Cardiac fibroblast (primary cell): ENCODE results near the gene ZNF366.

ENCODE experiments used
- DNase-seq, 2 donors: peaks; one replicate each; pipeline versions ENCODE4 v3.0.0 to v3.0.0-alpha.2; 2010; ENCODE audit warnings: low read depth in 2 of 2
- H3K4me3 ChIP-seq, 2 donors: replicated peaks in 1 of 2; 1 replicate in 1 of 2; 2 replicates in 1 of 2; pipeline ENCODE4 v1.5.1; 2011; ENCODE audit warnings: low read depth in 2 of 2, low read length in 2 of 2, mild to moderate bottlenecking in 2 of 2, moderate library complexity in 1 of 2
- CTCF ChIP-seq: IDR thresholded peaks from one replicate; pipeline ENCODE4 v1.5.1; 2011; ENCODE audit warnings: low read depth, mild to moderate bottlenecking, low read length, inconsistent platforms

The ZNF366 gene

GRCh38 chr5:72451741-72452505, 55.3 kb downstream of the ZNF366 start:
- no peak overlapping the region for H3K4me3 ChIP-seq
- peak; percentile 100 for DNase-seq
- TF ChIP-seq CTCF = no peak

- TF ChIP-seq CTCF = no peak
- H3K4me3 ChIP-seq = no peak overlapping the region
- DNase-seq = no peak
Observed at GRCh38 chr5:72448368-72448767, 58.8 kb downstream of the ZNF366 start.

GRCh38 chr5:72447751-72448150, 59.5 kb downstream of the ZNF366 start:
- DNase-seq = no peak
- no peak overlapping the region for H3K4me3 ChIP-seq
- no peak for TF ChIP-seq CTCF

GRCh38 chr5:72445969-72446368, 61.2 kb downstream of the ZNF366 start:
- no peak for TF ChIP-seq CTCF

DNA sequence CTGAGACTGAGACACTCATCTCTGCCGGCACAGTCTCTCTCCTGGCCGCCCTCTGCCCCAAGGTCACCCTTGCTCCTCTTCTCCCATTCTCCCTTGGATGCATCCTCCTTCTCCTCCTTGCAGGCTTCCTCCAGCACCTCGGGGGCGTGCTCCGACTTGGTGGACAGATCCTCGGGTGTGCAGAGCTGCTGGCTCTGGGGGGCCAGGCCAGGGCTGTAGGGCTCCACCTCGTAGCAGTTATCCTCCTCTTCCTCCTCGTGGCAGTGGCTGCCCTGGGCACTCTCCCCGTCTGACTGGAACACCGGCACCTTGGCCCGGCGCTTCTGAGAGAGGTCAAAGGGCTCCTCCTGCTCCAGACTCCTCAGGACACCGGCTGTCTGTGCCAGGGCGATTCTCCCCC, 63.3 kb downstream of the ZNF366 start:
- H3K4me3 ChIP-seq = no peak overlapping the region
- no peak for DNase-seq
- no peak for TF ChIP-seq CTCF

More at GRCh38 chr5:72445969-72446368, 61.2 kb downstream of the ZNF366 start:
- no peak for DNase-seq
- H3K4me3 ChIP-seq = no peak overlapping the region

DNA sequence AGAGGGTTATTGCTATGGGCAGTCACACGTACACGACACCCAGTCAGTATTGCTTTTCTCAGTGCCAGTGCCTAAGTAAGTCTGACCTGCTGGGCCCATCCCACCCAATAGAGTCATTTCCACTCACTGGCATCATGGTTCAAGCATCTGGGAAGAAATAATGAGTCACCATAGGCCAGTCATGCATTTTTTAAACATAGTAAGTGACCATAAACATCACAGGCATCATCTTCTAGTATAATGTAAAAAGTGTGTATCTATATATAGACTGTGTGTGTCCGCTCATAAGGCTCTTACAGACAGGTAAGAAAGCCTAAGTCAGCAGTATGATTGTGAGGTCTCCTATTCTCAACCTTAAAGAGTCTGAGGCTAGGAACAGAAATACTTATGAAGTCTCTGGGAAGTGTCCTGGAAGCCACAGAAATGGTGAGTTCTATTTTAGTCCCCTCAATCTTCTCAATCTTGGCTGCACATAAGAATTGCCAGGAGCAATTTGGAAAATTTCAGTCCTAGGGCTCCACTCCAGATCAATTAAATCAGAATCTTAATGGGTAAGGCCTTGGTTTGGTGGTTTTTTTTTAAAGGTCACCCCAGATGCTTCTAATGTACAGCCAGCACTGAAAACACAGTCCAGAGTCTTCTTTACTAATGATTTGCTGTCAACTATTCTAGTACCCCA, 65.2 kb downstream of the ZNF366 start:
- no peak for TF ChIP-seq CTCF
- peak; percentile 81 to 98 for DNase-seq
- no peak overlapping the region for H3K4me3 ChIP-seq
